CD4-positive, alpha-beta memory T cell (primary cell): ENCODE measurements around the gene ZC3HAV1. TPM values are rescaled to one million over a fixed set of nuclear protein-coding genes. Genes with fewer than 3 reads are reported as not detected.

Experiments used
- CTCF ChIA-PET: fragments of 350-600 bp; sonication (Branson Sonifier 250); formaldehyde crosslinking; loops from one replicate; lab custom pipeline; 2021; ENCODE audit warnings: inconsistent platforms; ENCODE audit not compliant: partially characterized antibody; lab: Charles Lee
- POLR2A ChIA-PET: fragments of 350-600 bp; sonication (Branson Sonifier 250); formaldehyde crosslinking; loops from one replicate; lab custom pipeline; 2021; ENCODE audit not compliant: partially characterized antibody; lab: Charles Lee
- DNase-seq, 5 donors: peaks; one replicate each; pipeline versions ENCODE4 v3.0.0 to v3.0.0-alpha.2; 2020 to 2022; ENCODE audit warnings: mixed read lengths in 1 of 5
- H3K27ac ChIP-seq: one replicate; pipeline ENCODE4 v1.7.0; 2013; ENCODE audit warnings: low read depth, low read length
- H3K27me3 ChIP-seq: 2 replicates; pipeline ENCODE4 v1.7.0; 2013; ENCODE audit warnings: mild to moderate bottlenecking, low read length, moderate library complexity; ENCODE audit not compliant: insufficient read depth
- H3K36me3 ChIP-seq: 2 replicates; pipeline ENCODE4 v1.7.0; 2013; ENCODE audit warnings: mild to moderate bottlenecking, low read length, moderate library complexity; ENCODE audit not compliant: insufficient read depth
- H3K4me1 ChIP-seq: 2 replicates; pipeline ENCODE4 v1.7.0; 2013; ENCODE audit warnings: mild to moderate bottlenecking, low read length, moderate library complexity; ENCODE audit not compliant: insufficient read depth
- H3K4me3 ChIP-seq, 2 donors: one replicate each; pipeline ENCODE4 v1.7.0; 2013; ENCODE audit warnings: low read length in 2 of 2, mild to moderate bottlenecking in 1 of 2
- H3K9me3 ChIP-seq, 2 donors: one replicate each; pipeline ENCODE4 v1.7.0; 2013; ENCODE audit warnings: low read length in 2 of 2, control low read depth in 1 of 2; ENCODE audit not compliant: control insufficient read depth in 1 of 2
- H3K27ac Mint-ChIP-seq, 7 donors: one replicate each; pipeline ENCODE4 v1.8.0; 2020 to 2021; ENCODE audit warnings: mixed read lengths in 7 of 7, mild to moderate bottlenecking in 6 of 7, inconsistent platforms in 3 of 7, moderate library complexity in 3 of 7
- H3K27me3 Mint-ChIP-seq, 2 donors: one replicate each; pipeline ENCODE4 v1.8.0; 2020 to 2021; ENCODE audit warnings: mixed read lengths in 2 of 2
- H3K36me3 Mint-ChIP-seq, 2 donors: one replicate each; pipeline ENCODE4 v1.8.0; 2020 to 2021; ENCODE audit warnings: mixed read lengths in 2 of 2, inconsistent platforms in 1 of 2, mild to moderate bottlenecking in 1 of 2
- H3K4me1 Mint-ChIP-seq, 4 donors: one replicate each; pipeline ENCODE4 v1.8.0; 2020 to 2021; ENCODE audit warnings: mixed read lengths in 4 of 4, mild to moderate bottlenecking in 1 of 4
- H3K4me3 Mint-ChIP-seq, 8 donors: one replicate each; pipeline ENCODE4 v1.8.0; 2020 to 2021; ENCODE audit warnings: mixed read lengths in 8 of 8, mild to moderate bottlenecking in 7 of 8, moderate library complexity in 6 of 8, inconsistent platforms in 3 of 8
- H3K9me3 Mint-ChIP-seq, 8 donors: one replicate each; pipeline ENCODE4 v1.8.0; 2020 to 2021; ENCODE audit warnings: mixed read lengths in 8 of 8, mild to moderate bottlenecking in 5 of 8, inconsistent platforms in 3 of 8, moderate library complexity in 1 of 8
- intact Hi-C: fragments of 100-400 bp; cut with micrococcal nuclease; formaldehyde crosslinking; loops from one replicate; pipeline ENCODE4 v1.15.1; 2023
- polyA plus RNA-seq, 2 donors: library from polyadenylated mRNA; unstranded; fragments of 300-500 nt; fragmentation: Illumina TruSeq; gene quantifications; one replicate each; pipeline ENCODE4 v1.2.3, GENCODE V29; 2021
- total RNA-seq, 2 experiments: library from RNA; stranded (reverse); gene quantifications; one replicate each; pipeline ENCODE4 v1.2.3, GENCODE V29; 2021

The ZC3HAV1 gene
- total and polyA plus RNA-seq, 4 experiments from 2014 or later: 150 to 169 (median 157) TPM

DNA sequence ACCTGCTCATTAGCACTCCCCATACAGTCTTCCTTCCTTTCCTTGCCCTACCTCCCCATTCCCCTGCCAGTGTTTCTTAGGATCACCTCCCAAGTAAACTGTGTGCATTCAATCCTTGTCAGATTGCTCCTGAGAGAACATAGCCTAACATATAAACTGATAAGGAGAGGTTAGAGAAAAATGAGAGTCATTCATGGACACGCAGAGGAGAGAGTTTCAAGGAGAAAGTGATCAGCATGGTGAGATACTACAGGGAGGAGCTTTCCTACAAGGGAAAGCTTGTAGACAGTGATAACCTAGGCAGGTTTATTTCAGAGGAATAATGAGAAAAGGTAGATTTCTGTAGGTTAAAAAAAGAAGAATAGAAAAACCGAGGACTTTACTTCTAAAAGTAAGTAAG lies 70.8 kb downstream of the ZC3HAV1 start:
- Histone ChIP-seq H3K36me3 (peaks cover 1% of the 10 kb centered on the region), H3K4me3 (no peak overlapping the region), H3K9me3 (no peaks in the 10 kb centered on the region), H3K4me1 (peaks cover 39% of the 10 kb centered on the region), H3K27ac (no peak overlapping the region), H3K27me3 (no peaks in the 10 kb centered on the region)
- ChIA-PET POLR2A (no interaction called here), CTCF (interaction anchor here (1.0 to 1.1 kb wide), 2 partner anchors 20 to 89 kb away, joined by 3 to 4 read pairs; no protein-coding TSS in a partner anchor)
- DNase-seq: no peak
- no peaks in the 10 kb centered on the region for H3K27me3 Mint-ChIP-seq
- H3K4me3 Mint-ChIP-seq: peak overlapping the region in 1 of 8 donors; percentile 48
- peaks cover 24 to 52% (median 32%) of the 10 kb centered on the region in 4 donors for H3K4me1 Mint-ChIP-seq
- intact Hi-C loops: loop anchor here (5.0 kb wide), 2 partner anchors 151 to 304 kb away; partner anchors contain the start of gene FMC1
- peaks cover 0 to 2% (median 0%) of the 10 kb centered on the region in 8 donors for H3K9me3 Mint-ChIP-seq
- peak overlapping the region in 1 of 7 donors; percentile 41 for H3K27ac Mint-ChIP-seq
- H3K36me3 Mint-ChIP-seq: peaks cover 5 to 6% of the 10 kb centered on the region in 2 donors

GRCh38 chr7:139036901-139037300 lies 72.6 kb downstream of the ZC3HAV1 start:
- DNase-seq: no peak
- CTCF ChIA-PET: interaction anchor here (1.2 to 1.5 kb wide), 4 partner anchors 14 to 151 kb away, joined by 3 to 9 read pairs (median 4); no protein-coding TSS in a partner anchor
- Mint-ChIP-seq H3K27me3 (no peaks in the 10 kb centered on the region), H3K4me3 (peak overlapping the region in 6 of 8 donors; percentile 9 to 71 (median 49)), H3K36me3 (no peaks in the 10 kb centered on the region), H3K27ac (no peak overlapping the region), H3K9me3 (peaks cover 0 to 2% (median 0%) of the 10 kb centered on the region in 8 donors), H3K4me1 (peaks cover 18 to 44% (median 26%) of the 10 kb centered on the region in 4 donors)
- Histone ChIP-seq H3K27ac (no peak overlapping the region), H3K27me3 (no peaks in the 10 kb centered on the region), H3K4me1 (peaks cover 30% of the 10 kb centered on the region), H3K4me3 (no peak overlapping the region), H3K36me3 (no peaks in the 10 kb centered on the region), H3K9me3 (no peaks in the 10 kb centered on the region)
- POLR2A ChIA-PET: interaction anchor here (0.7 kb wide), 1 partner anchor 209 kb away, joined by 3 read pairs; no protein-coding TSS in a partner anchor
- intact Hi-C loops: loop anchor here (5.0 kb wide), 2 partner anchors 150 to 305 kb away; partner anchors contain the start of gene FMC1

DNA sequence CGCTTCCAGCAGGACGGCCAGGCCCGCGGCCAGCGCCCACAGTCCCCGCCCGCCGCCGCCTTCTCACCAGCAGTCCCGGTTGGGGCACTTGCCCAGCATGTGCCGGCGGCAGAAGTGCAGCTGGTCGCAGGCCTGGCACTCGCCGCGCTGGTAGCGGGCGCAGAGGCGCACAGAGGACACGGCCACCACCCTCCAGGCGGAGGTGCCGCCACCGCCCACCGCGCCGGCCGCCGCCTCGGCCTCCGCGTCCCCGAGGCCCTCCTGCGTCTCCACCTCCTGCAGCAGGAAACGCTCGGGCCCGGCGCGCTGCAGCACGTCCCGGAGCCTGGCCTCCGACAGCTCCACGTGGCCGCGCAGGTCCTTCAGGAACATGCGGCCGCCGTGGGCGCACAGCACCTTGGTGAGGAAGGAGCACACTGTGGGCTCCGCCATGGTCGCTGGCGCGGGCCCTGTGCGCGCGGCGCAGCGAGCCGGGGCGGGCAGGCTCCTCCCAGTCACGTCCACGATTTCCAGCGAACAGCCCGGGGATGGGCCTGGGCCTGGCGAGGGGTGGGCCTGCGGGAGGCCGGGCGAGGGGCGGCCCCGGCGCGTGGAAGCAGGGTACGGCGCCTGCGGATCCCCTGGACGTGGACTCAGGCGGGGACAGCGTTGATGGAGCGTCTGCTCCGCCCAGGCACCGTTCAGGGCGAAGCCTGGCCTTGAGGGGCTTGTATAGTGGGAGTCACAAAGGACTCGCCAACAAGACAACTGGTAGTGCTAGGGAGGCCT lies 73.8 kb downstream of the ZC3HAV1 start, which contains the start of gene ZC3HAV1L:
Gene ZC3HAV1L (minus strand): TSS at position 457 of the 768 bp plus-strand sequence. CDS start 25 bp downstream, at position 432.
- ChIA-PET CTCF (interaction anchor here (1.6 to 3.1 kb wide), 3 partner anchors 9 to 149 kb away, joined by 4 to 12 read pairs (median 6); no protein-coding TSS in a partner anchor), POLR2A (interaction anchor here (0.9 to 4.4 kb wide), 8 partner anchors 7 to 77 kb away, joined by 3 to 29 read pairs (median 4); no protein-coding TSS in a partner anchor)
- Mint-ChIP-seq H3K4me1 (peaks cover 12 to 33% (median 16%) of the 10 kb centered on the region in 4 donors), H3K9me3 (no peaks in the 10 kb centered on the region), H3K4me3 (peak within 1 kb of the TSS; percentile 74 to 88 (median 84)), H3K27me3 (no peaks in the 10 kb centered on the region), H3K36me3 (no peaks in the 10 kb centered on the region), H3K27ac (peak within 1 kb of the TSS in 3 of 7 donors; percentile 32 to 79 (median 57))
- H3K4me3 ChIP-seq: peak within 1 kb of the TSS; percentile 14 to 51
- H3K9me3 ChIP-seq: no peaks in the 10 kb centered on the region
- intact Hi-C loops: loop anchor here (1.0 to 5.0 kb wide), 3 partner anchors 9 to 307 kb away; partner anchors contain the start of gene FMC1
- H3K27me3 ChIP-seq: no peaks in the 10 kb centered on the region
- H3K4me1 ChIP-seq: peaks cover 22% of the 10 kb centered on the region
- H3K36me3 ChIP-seq: no peaks in the 10 kb centered on the region
- peak in 4 of 5 donors; percentile 35 to 48 (median 39) for DNase-seq
- H3K27ac ChIP-seq: no peak within 1 kb of the TSS

DNA sequence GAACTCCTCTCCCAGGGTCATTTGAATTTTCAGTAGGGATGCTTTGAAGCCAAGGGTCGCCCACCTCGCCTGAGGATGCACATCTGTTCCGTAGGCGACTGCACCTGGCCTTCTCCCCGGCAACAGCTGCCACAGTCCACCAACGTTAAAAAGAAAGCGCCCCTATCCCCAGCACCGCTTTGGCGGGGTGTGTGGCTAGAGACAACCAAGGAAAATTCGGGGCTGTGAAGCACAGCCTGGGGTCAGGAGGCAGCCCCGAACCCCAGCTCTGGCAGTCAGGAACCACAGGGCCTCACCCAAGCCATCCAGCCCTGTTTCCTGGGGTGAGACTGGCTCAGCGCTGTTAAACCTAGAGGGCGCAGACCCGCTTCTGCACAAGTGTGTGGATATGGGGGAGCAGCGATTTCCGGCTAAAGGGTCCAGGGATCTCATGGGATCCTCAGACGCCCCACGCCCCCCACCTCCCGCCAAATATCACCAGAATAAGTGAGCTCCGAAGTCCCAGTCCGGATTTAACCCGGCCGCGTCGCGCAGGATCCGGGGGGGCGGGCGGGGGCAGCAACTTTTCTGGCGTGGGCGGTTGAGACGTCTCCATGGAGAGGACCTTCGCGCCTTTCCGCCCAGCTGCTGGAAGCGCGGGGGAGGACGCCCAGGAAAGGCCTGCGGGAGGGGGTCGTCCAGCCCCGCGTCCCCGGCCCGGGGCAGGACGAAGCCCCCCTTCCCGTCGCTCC lies 74.5 kb downstream of the ZC3HAV1 start:
- Histone ChIP-seq H3K4me3 (peak overlapping the region; percentile 14 to 51), H3K36me3 (no peaks in the 10 kb centered on the region), H3K9me3 (no peaks in the 10 kb centered on the region), H3K27me3 (no peaks in the 10 kb centered on the region), H3K4me1 (peaks cover 22% of the 10 kb centered on the region), H3K27ac (no peak overlapping the region)
- Mint-ChIP-seq H3K27me3 (no peaks in the 10 kb centered on the region), H3K27ac (peak overlapping the region in 4 of 7 donors; percentile 22 to 79 (median 44)), H3K4me3 (peak overlapping the region; percentile 72 to 88 (median 84)), H3K4me1 (peaks cover 10 to 27% (median 13%) of the 10 kb centered on the region in 4 donors), H3K9me3 (no peaks in the 10 kb centered on the region), H3K36me3 (no peaks in the 10 kb centered on the region)
- CTCF ChIA-PET: interaction anchor here (1.5 to 3.1 kb wide), 5 partner anchors 10 to 149 kb away, joined by 4 to 12 read pairs (median 6); no protein-coding TSS in a partner anchor
- POLR2A ChIA-PET: interaction anchor here (0.9 to 4.4 kb wide), 9 partner anchors 8 to 78 kb away, joined by 3 to 29 read pairs (median 5); no protein-coding TSS in a partner anchor
- DNase-seq: no peak
- intact Hi-C loops: loop anchor here (1.0 to 5.0 kb wide), 3 partner anchors 9 to 307 kb away; partner anchors contain the start of gene FMC1

- Mint-ChIP-seq H3K4me1 (peaks cover 10 to 24% (median 13%) of the 10 kb centered on the region in 4 donors), H3K27ac (peak overlapping the region in 2 of 7 donors; percentile 24 to 30), H3K27me3 (no peaks in the 10 kb centered on the region), H3K4me3 (peak overlapping the region; percentile 72 to 88 (median 84)), H3K36me3 (no peaks in the 10 kb centered on the region), H3K9me3 (no peaks in the 10 kb centered on the region)
- H3K27ac ChIP-seq: no peak overlapping the region
- ChIA-PET POLR2A (interaction anchor here (1.2 to 4.4 kb wide), 7 partner anchors 8 to 40 kb away, joined by 3 to 29 read pairs (median 5); no protein-coding TSS in a partner anchor), CTCF (interaction anchor here (1.5 to 3.1 kb wide), 5 partner anchors 9 to 148 kb away, joined by 4 to 12 read pairs (median 6); no protein-coding TSS in a partner anchor)
- no peak overlapping the region for H3K4me3 ChIP-seq
- H3K27me3 ChIP-seq: no peaks in the 10 kb centered on the region
- peaks cover 22% of the 10 kb centered on the region for H3K4me1 ChIP-seq
- DNase-seq: no peak
- intact Hi-C loops: no loop called here
- H3K36me3 ChIP-seq: no peaks in the 10 kb centered on the region
- no peaks in the 10 kb centered on the region for H3K9me3 ChIP-seq
Observed at GRCh38 chr7:139034336-139034735, 75.2 kb downstream of the ZC3HAV1 start.

DNA sequence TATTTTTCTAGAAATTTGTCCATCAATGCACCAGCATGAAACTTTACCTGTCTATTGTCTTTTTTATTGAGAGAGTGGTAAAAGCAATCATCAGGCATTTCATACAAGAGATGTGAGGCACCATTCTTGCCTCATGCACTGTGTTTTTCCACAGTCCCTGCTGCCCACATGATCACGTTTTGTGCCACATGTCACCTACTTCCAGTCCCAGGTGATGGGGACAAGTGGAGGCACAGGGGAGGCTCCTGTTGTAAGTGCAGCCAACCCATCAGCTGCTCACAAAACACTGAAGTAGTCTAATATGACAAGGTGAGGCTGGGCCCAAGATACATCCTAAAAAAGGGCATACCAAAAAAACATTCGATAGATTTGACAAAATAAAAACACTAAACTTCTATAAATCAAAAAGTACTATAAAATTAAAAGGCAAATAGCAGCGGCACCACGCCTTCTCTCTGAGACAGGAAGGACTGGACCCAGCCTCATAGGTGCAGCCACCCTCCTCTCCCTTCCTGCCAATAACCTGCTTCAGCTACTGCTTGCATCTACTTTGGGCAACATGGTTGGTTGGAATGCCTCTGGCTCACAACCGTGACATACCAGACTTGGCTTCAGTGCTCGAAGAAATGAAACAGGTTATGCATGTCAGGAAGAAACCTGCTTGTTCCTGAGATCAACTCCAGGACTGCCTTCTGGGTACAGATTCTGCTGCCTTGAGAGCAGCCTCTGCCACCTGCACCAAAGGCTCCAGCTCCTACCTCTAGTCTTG lies 76.0 kb downstream of the ZC3HAV1 start:
- H3K4me1 Mint-ChIP-seq: peaks cover 10 to 23% (median 11%) of the 10 kb centered on the region in 4 donors
- Histone ChIP-seq H3K27me3 (no peaks in the 10 kb centered on the region), H3K4me1 (peaks cover 22% of the 10 kb centered on the region), H3K27ac (no peak overlapping the region), H3K9me3 (no peaks in the 10 kb centered on the region), H3K36me3 (no peaks in the 10 kb centered on the region), H3K4me3 (no peak overlapping the region)
- no peaks in the 10 kb centered on the region for H3K27me3 Mint-ChIP-seq
- no peaks in the 10 kb centered on the region for H3K36me3 Mint-ChIP-seq
- H3K4me3 Mint-ChIP-seq: peak overlapping the region in 2 of 8 donors; percentile 81 to 87
- peak overlapping the region in 2 of 7 donors; percentile 5 to 30 for H3K27ac Mint-ChIP-seq
- no peak for DNase-seq
- ChIA-PET CTCF (interaction anchor here (1.2 to 3.1 kb wide), 5 partner anchors 8 to 147 kb away, joined by 3 to 12 read pairs (median 6); no protein-coding TSS in a partner anchor), POLR2A (interaction anchor here (1.2 to 4.4 kb wide), 5 partner anchors 9 to 41 kb away, joined by 4 to 29 read pairs (median 7); no protein-coding TSS in a partner anchor)
- H3K9me3 Mint-ChIP-seq: no peaks in the 10 kb centered on the region
- intact Hi-C loops: no loop called here
